Endothelial cell of umbilical vein (primary cell): Measurements from ENCODE around the gene PRRC2C. TPM values are rescaled to one million over a fixed set of nuclear protein-coding genes. Genes with fewer than 3 reads are reported as not detected.

Experiments used
- BruUV-seq: library from RNA; stranded (reverse); fragments of 400-500 nt; replicated peaks from 2 replicates; lab custom pipeline; 2021; lab: Mats Ljungman, UMichigan
- CTCF ChIA-PET: fragments of 300-600, 350-600 bp; sonication (Branson Sonifier 250); formaldehyde crosslinking; loops from one replicate; lab custom pipeline; 2021; ENCODE audit warnings: antibody characterized with exemption, inconsistent platforms; lab: Charles Lee
- POLR2A ChIA-PET: fragments of 300-600, 350-600 bp; sonication (Branson Sonifier 250); formaldehyde crosslinking; loops from one replicate; lab custom pipeline; 2021; ENCODE audit warnings: antibody characterized with exemption, inconsistent platforms; lab: Charles Lee
- DNase-seq: peaks from one replicate; pipeline ENCODE4 v3.0.0-alpha.2; 2011; ENCODE audit warnings: low read depth, low spot score
- FAIRE-seq: peaks from 2 replicates; lab custom pipeline; 2011; peaks lifted over from hg19 to GRCh38; lab: Jason Lieb, UNC
- H2AFZ ChIP-seq: 2 replicates; pipeline ENCODE4 v1.6.0; 2012; ENCODE audit warnings: low read depth, low read length, control low read depth, inconsistent platforms
- H3K27ac ChIP-seq: 2 replicates; pipeline ENCODE4 v1.5.1; 2011; ENCODE audit warnings: low read depth, mild to moderate bottlenecking, control low read depth, low read length, moderate library complexity; ENCODE audit not compliant: insufficient read depth
- H3K27me3 ChIP-seq, 2 experiments: 2 replicates each; pipeline versions ENCODE4 v1.6.0 to v1.6.1; 2011; ENCODE audit warnings: low read length in 2 of 2, mixed read lengths in 1 of 2; ENCODE audit not compliant: control insufficient read depth in 2 of 2, insufficient read depth in 2 of 2
- H3K36me3 ChIP-seq, 2 experiments: 2 replicates in 1 of 2; 3 replicates in 1 of 2; pipeline ENCODE4 v1.5.1; 2011; ENCODE audit warnings: low read length in 2 of 2, mild to moderate bottlenecking in 1 of 2, moderate library complexity in 1 of 2; ENCODE audit not compliant: control insufficient read depth in 2 of 2, insufficient read depth in 2 of 2; ENCODE audit errors: extremely low read depth in 1 of 2
- H3K4me1 ChIP-seq: 3 replicates; pipeline ENCODE4 v1.5.1; 2011; ENCODE audit warnings: mild to moderate bottlenecking, low read length; ENCODE audit not compliant: control insufficient read depth, insufficient read depth; ENCODE audit errors: extremely low read depth
- H3K4me2 ChIP-seq: 2 replicates; pipeline ENCODE4 v1.6.1; 2011; ENCODE audit warnings: low read length, control low read depth, mixed read lengths; ENCODE audit not compliant: insufficient read depth
- H3K4me3 ChIP-seq, 3 experiments: fragments of 200-600 bp in 1 of 3; sonication (generic), shearing (Covaris generic) in 1 of 3; replicated peaks in 1 of 3; 2 replicates each; pipeline ENCODE4 v1.5.1; 2011 to 2016; ENCODE audit warnings: control low read depth in 3 of 3, low read length in 3 of 3, mild to moderate bottlenecking in 2 of 3, inconsistent platforms in 1 of 3, low read depth in 1 of 3, moderate library complexity in 1 of 3; ENCODE audit not compliant: insufficient read depth in 1 of 3
- H3K79me2 ChIP-seq: 2 replicates; pipeline ENCODE4 v1.6.0; 2012; ENCODE audit warnings: low read length, inconsistent platforms; ENCODE audit not compliant: control insufficient read depth, insufficient read depth
- H3K9ac ChIP-seq: replicated peaks from 2 replicates; pipeline ENCODE3; 2011; ENCODE audit warnings: low read length, control low read depth; ENCODE audit not compliant: insufficient read depth; ENCODE audit errors: extremely low read depth
- H3K9me1 ChIP-seq: replicated peaks from 3 replicates; pipeline ENCODE4 v1.6.0; 2011; ENCODE audit warnings: mild to moderate bottlenecking, low read length; ENCODE audit not compliant: control insufficient read depth, insufficient read depth; ENCODE audit errors: extremely low read depth
- H3K9me3 ChIP-seq: replicated peaks from 2 replicates; pipeline ENCODE4 v1.5.1; 2012; ENCODE audit warnings: low read length, inconsistent platforms; ENCODE audit not compliant: control insufficient read depth, insufficient read depth
- H4K20me1 ChIP-seq: replicated peaks from 2 replicates; pipeline ENCODE3; 2011; ENCODE audit warnings: mild to moderate bottlenecking, low read length; ENCODE audit not compliant: control insufficient read depth, insufficient read depth; ENCODE audit errors: extremely low read depth
- EZH2 ChIP-seq: IDR thresholded peaks from 2 replicates; pipeline ENCODE4 v1.6.1; 2012; ENCODE audit warnings: borderline replicate concordance, low read depth, mild to moderate bottlenecking, moderate library complexity, low read length, inconsistent platforms; ENCODE audit not compliant: severe bottlenecking
- GATA2 ChIP-seq: IDR thresholded peaks from 2 replicates; pipeline ENCODE4 v1.7.0; 2011; ENCODE audit warnings: low read depth, mild to moderate bottlenecking, moderate library complexity, mixed read lengths, low read length; ENCODE audit not compliant: insufficient read length, insufficient read depth
- JUN ChIP-seq: IDR thresholded peaks from 2 replicates; pipeline ENCODE4 v1.6.1; 2011; ENCODE audit warnings: borderline replicate concordance, low read depth; ENCODE audit not compliant: insufficient read length, insufficient read depth
- MAX ChIP-seq: IDR thresholded peaks from 2 replicates; pipeline ENCODE4 v1.6.1; 2011; ENCODE audit not compliant: insufficient read depth, insufficient read length
- MYC ChIP-seq: IDR thresholded peaks from one replicate; pipeline ENCODE4 v1.6.1; 2011; ENCODE audit warnings: mild to moderate bottlenecking, low read depth, low read length
- POLR2AphosphoS5 ChIP-seq: IDR thresholded peaks from 2 replicates; pipeline ENCODE4 v1.6.1; 2012; ENCODE audit warnings: low read depth, mild to moderate bottlenecking, control low read depth, low read length, moderate library complexity; ENCODE audit not compliant: insufficient read depth
- dilution Hi-C: fragments of 300-500 bp; cut with MboI; formaldehyde crosslinking; loops from one replicate; pipeline ENCODE4 v1.15.0; 2019; ENCODE audit warnings: low sequenced_read_pairs; ENCODE audit not compliant: extremely low pct_ligation_motif_present
- intact Hi-C: fragments of 100-400 bp; cut with micrococcal nuclease; formaldehyde crosslinking; loops from one replicate; pipeline ENCODE4 v1.10.0; 2022
- polyA plus RNA-seq, 4 experiments: library from polyadenylated mRNA; depleted of rRNA in 3 of 4; stranded (reverse) in 3 of 4; unstranded in 1 of 4; fragments of >200 nt; gene quantifications; 2 replicates each; pipeline versions ENCODE4 v1.2.1 to v1.2.3, GENCODE V29; 2011 to 2012; ENCODE audit warnings: missing spikeins in 1 of 4
- total RNA-seq: library from RNA; stranded (reverse); gene quantifications from 2 replicates; pipeline ENCODE4 v1.2.3, GENCODE V29; 2021
- TF ChIP-seq, protein P1 (sequence below), 2 donors: IDR thresholded peaks; 1 replicate in 1 of 2; 2 replicates in 1 of 2; pipeline ENCODE4 v1.5.1; 2011; ENCODE audit warnings: low read length in 2 of 2, mild to moderate bottlenecking in 2 of 2, moderate library complexity in 2 of 2, control low read depth in 1 of 2, inconsistent platforms in 1 of 2, low read depth in 1 of 2; ENCODE audit not compliant: insufficient read depth in 1 of 2; ENCODE audit errors: extremely low read depth in 1 of 2

The PRRC2C gene
- total and polyA plus RNA-seq, 2 donors (not counting 3 experiments of a cell fraction or from before 2014, with no cell fraction given), result 65.7 to 199 TPM

DNA sequence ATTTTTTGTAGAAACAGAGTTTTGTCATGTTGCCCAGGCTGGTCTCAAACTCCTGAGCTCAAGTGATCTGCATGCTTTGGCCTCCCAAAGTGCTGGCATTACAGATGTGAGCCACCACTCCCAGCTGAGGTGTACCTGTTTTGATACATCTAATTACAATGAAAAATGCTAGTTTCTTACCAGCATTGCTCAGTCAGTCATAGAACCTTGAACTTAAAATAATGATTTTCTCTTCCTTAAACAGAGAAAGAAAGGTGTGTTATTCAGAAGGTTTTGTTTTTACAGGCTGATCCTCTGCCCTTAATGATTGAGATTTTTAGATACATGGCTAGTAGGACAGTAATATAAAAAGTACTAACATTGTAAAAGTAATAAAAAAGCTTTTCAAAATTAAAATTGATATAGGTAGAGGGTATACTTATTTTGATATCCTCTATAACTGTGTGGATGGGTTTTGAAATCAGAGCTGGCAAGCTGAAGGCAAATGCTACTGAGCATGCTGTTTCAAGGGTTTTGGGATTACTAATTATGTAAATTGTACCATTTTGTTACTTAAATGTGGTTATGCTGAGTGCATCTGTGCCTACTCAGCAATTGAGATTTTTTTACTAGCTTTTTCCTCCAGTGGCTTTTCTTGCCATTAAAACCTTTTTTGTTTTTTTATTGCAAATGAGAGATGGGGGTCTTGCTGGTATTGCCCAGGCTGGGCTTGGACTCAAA is 16.1 kb downstream of the PRRC2C start:
- ChIA-PET POLR2A (no interaction called here), CTCF (interaction anchor here (1.2 kb wide), 1 partner anchor 15 kb away, joined by 4 read pairs; no protein-coding TSS in a partner anchor)
- Histone ChIP-seq H3K36me3 (no peaks in the 10 kb centered on the region), H3K9ac (no peak overlapping the region), H2AFZ (no peak overlapping the region), H3K27me3 (no peaks in the 10 kb centered on the region), H3K9me1 (no peaks in the 10 kb centered on the region), H3K4me1 (no peaks in the 10 kb centered on the region), H4K20me1 (peaks cover 33% of the 10 kb centered on the region), H3K79me2 (peaks cover 100% of the 10 kb centered on the region), H3K9me3 (no peaks in the 10 kb centered on the region), H3K4me3 (no peak overlapping the region), H3K4me2 (no peak overlapping the region), H3K27ac (no peak overlapping the region)
- BruUV-seq, result no TSS peak
- intact Hi-C loops (no loop called here), dilution Hi-C loops (no loop called here)
- DNase-seq (no peak), FAIRE-seq (no peak)
- no peak for TF ChIP-seq MAX
- no peak for TF ChIP-seq EZH2
- TF ChIP-seq JUN, result no peak
- no peak for TF ChIP-seq POLR2AphosphoS5
- no peak for TF ChIP-seq GATA2
- TF ChIP-seq MYC, result no peak
- TF ChIP-seq, protein P1, sequence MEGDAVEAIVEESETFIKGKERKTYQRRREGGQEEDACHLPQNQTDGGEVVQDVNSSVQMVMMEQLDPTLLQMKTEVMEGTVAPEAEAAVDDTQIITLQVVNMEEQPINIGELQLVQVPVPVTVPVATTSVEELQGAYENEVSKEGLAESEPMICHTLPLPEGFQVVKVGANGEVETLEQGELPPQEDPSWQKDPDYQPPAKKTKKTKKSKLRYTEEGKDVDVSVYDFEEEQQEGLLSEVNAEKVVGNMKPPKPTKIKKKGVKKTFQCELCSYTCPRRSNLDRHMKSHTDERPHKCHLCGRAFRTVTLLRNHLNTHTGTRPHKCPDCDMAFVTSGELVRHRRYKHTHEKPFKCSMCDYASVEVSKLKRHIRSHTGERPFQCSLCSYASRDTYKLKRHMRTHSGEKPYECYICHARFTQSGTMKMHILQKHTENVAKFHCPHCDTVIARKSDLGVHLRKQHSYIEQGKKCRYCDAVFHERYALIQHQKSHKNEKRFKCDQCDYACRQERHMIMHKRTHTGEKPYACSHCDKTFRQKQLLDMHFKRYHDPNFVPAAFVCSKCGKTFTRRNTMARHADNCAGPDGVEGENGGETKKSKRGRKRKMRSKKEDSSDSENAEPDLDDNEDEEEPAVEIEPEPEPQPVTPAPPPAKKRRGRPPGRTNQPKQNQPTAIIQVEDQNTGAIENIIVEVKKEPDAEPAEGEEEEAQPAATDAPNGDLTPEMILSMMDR (IDR thresholded peaks at IDR 0.05; ENCODE audit: extremely low read depth in 1 of 2, insufficient read depth in 1 of 2, low read depth in 1 of 2, low read length in 2 of 2), result no peak
